DMS53 treated with DMSO at 0.1 percent for 48 hours (cell line): ENCODE measurements around the gene IQCK.

Experiments used
- DNase-seq: peaks from one replicate; lab custom pipeline; 2025; ENCODE audit not compliant: unreplicated experiment; lab: John Stamatoyannopoulos, UW

Gene IQCK

DNA sequence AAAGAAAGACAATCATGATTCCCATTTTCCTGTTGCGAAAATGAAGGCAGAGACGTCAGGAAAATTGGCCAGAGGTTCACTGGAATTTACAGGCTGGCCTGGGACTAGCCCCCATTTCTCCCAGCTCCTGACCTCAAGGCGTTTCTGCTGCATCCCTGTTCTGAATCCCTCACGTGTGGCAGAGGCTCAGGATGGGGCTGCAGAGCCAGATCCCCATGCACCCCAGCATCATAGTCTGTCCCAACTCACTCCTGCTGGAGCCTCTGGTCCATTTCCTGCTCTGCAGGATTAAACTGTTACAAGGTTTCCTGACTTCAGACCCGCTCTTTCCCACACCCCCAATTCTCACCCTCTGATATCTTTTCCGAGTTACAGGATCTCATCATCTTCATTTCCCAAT is 163.7 kb downstream of the IQCK start:
- DNase-seq, result no peak

GRCh38 chr16:19882186-19882585 is 164.1 kb downstream of the IQCK start:
- no peak for DNase-seq

DNA sequence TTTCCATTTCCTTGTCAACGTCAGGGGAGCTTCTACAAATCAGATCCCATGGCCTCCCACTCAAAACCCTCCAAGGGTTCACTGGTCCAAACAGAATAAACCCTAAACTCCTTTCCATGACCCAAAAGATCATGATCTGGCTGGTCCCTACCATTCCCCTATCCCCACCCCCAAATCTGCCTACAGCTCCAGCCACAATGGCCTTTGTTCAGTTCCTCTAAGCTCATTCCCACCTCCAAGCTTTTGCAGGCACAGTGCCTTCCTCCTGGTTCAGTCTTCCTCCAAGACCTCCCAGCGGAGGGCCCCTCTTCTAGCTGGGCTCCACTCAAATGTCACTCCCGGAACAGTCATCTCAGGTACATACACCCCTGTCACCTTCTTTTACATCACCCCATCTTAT is 164.6 kb downstream of the IQCK start:
- DNase-seq, result no peak

DNA sequence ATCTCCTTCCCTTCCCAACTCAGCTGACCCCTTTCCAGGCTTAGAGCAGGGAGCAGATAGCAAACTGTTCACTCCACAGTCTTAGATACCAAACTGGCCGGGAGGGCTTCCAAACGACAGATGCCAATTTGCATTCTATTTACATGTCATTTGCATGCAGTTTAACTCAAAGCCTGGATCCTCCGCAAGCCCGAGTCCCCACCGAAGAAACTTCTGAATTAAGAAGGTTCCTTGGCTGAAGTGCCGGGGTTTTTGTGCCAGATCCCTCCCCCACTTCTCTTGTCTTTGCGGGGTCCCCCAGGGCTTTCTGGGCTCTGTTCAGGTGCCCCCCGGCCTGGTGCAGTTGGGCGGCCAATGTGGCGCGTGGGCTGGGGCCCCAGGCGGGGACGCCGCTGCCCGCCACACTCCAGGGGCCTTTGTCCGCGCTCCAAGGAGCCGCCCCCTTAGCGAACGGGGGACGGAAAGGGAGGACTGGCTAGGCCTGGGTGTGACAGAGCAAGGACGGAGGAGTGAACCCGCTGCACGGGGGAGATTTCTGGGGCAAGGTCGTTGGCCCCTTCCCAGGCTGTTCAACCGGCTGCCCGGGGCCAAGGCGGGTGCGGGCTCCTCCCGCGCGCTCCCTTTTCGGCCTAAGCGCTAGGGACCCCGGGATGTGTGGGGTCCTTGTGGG is 165.4 kb downstream of the IQCK start:
- no peak for DNase-seq

- DNase-seq, result no peak
Measured at GRCh38 chr16:19883966-19884485, 166.0 kb downstream of the IQCK start.

- peak; percentile 51 for DNase-seq
Measured at GRCh38 chr16:19884611-19885450, 166.8 kb downstream of the IQCK start, which contains the start of gene GPRC5B. GPRC5B (minus strand) TSS chr16:19884848; CDS start chr16:19872845, 12,003 bp downstream.

GRCh38 chr16:19885451-19886072 is 167.5 kb downstream of the IQCK start:
- DNase-seq, result no peak

GRCh38 chr16:19886073-19886941 is 168.2 kb downstream of the IQCK start:
- peak; percentile 61 for DNase-seq

- no peak for DNase-seq
Measured at GRCh38 chr16:19888834-19889233, 170.8 kb downstream of the IQCK start.

DNA sequence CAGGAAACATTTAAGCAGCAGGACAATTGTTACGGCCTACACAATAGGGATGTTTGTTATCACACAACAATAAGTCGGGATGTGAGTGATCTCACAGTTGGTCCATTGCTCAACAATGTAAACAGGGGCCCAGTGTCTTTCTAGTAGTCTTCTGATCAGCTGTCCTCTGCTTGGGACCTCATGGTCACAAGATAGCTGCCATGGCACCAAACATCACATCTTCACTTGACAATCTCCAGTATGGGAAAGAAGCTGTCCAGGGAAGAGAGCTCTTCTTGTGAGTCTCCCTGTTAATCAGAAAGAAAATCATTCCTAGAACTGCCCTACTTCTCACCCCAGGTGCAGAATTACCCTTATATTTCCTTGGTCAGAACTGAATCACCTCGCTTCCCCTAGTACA is 172.8 kb downstream of the IQCK start:
- DNase-seq, result no peak

GRCh38 chr16:19892902-19893301 is 174.8 kb downstream of the IQCK start:
- no peak for DNase-seq

DNA sequence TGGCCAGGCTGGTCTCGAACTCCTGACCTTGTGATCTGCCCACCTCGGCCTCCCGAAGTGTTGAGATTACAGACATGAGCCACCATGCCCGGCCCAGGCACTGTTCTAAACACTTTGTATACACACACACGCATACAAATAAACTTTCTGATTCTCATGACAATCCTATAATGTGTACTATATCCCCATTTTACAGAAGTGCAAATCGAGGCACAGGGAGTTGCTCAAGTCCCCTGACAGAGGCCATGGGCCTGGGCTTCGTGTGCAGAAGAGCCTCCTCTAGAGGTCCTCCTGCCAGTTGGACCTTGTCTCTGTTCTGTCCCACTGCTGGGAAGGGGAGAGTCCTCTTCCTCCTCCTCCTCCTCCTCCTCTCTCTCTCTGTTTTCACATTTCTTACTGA is 176.5 kb downstream of the IQCK start:
- no peak for DNase-seq

DNA sequence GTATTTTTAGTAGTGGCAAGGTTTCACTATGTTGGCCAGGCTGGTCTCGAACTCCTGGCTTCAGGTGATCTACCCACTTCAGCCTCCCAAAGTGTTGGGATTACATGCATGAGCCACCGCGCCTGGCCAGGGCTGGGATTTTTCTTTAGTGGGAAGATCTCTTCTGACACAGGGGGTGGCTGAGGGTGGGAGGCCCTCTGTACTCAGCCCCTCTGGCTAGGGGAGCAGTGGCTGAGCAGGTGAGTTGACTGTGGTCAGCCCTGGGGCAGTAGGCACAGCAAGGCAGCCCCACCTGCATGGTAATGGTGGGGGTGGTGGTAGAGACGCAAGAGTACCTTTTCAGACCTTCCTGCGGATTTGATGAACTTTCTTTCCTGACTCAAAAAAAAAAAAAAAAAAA is 178.9 kb downstream of the IQCK start:
- DNase-seq, result no peak

GRCh38 chr16:19898166-19898565 is 180.1 kb downstream of the IQCK start:
- no peak for DNase-seq

GRCh38 chr16:19898924-19899604 is 181.0 kb downstream of the IQCK start:
- DNase-seq, result peak; percentile 23

DNA sequence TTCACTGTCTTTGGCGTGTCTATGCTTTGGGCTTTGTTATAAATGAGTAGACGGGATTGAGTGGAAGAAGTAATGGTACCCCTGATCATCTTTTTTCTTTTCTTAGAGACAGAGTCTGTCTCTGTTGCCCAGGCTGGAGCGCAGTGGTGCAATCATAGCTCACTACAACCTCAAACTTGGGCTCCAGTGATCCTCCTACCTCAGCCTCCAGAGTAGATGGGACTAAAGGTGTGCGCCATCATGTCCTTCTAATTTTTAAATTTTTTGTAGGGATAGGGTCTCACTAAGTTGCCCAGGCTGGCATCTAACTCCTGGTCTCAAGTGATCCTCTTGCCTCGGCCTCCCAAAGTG is 181.5 kb downstream of the IQCK start:
- DNase-seq, result no peak

DNA sequence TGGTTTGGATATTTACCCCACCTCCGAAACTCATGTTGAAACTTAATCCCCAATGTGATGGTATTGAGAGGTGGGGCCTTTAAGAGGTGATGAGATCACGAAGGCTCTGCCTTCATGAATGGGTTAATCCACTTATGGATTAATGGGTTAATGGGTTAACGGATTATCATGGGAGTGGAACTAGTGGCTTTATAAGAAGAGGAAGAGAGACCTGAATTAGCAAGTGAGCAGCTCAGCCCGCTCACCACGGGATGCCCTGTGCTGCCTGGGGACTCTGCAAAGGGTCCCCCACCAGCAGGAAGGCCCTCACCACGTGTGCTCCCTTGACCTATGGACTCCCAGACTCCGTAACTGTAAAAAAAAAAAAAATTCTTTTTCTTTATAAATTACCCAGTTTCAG is 183.1 kb downstream of the IQCK start:
- no peak for DNase-seq

GRCh38 chr16:19907161-19907992 is 189.3 kb downstream of the IQCK start:
- peak; percentile 38 for DNase-seq
